ENCODE data around the gene HMGN1. TPM values are rescaled to one million over a fixed set of nuclear protein-coding genes. Genes with fewer than 3 reads are reported as not detected.

Gene HMGN1
- total RNA-seq, 1 experiment from 2014 or later, result 516 TPM

GRCh38 chr21:39375446-39375845 is 26.6 kb upstream of the HMGN1 start:
- no peak overlapping the region for H3T11ph ChIP-seq (ENCODE audit: low read length)
- H4K8ac ChIP-seq (replicated peaks; ENCODE audit: insufficient read length, low read depth, low read length), result no peak overlapping the region
- no peak overlapping the region for H2BK20ac ChIP-seq (ENCODE audit: low read depth, low read length, poor library complexity, severe bottlenecking)
- H3K9ac ChIP-seq (ENCODE audit: extremely low read depth, insufficient read length, low read length), result no peak overlapping the region
- H2BK15ac ChIP-seq (ENCODE audit: low read depth, low read length), result no peak overlapping the region
- no peak overlapping the region for H3K4ac ChIP-seq (ENCODE audit: low read depth, low read length)
- WGBS (ENCODE audit: extremely low coverage, insufficient read length, low lambda C conversion rate), result no CpG with 5 or more reads among the region's 2 CpGs
- H3K23ac ChIP-seq (ENCODE audit: insufficient read length, low read depth, low read length), result no peak overlapping the region
- H3K14ac ChIP-seq (ENCODE audit: insufficient read depth, low read length), result no peak overlapping the region
- peaks cover 2% of the 10 kb centered on the region for H3K23me2 ChIP-seq (ENCODE audit: insufficient read length, low read depth, low read length, poor library complexity, severe bottlenecking)
- 0 out of 2 replicates have a peak, but pooled peaks cover 2% of the 10 kb centered on the region for H3K4me1 ChIP-seq (ENCODE audit: insufficient read depth, low read length)
- H3K27me3 ChIP-seq (ENCODE audit: insufficient read depth, low read length), result no peaks in the 10 kb centered on the region
- no peak overlapping the region for H4K91ac ChIP-seq (ENCODE audit: insufficient read length, low read depth, low read length)
- Mint-ChIP-seq H3K36me3 (ENCODE audit: insufficient read depth in 1 of 3, low read depth in 3 of 3) (no peaks in the 10 kb centered on the region), H3K9me3 (no peaks in the 10 kb centered on the region), H3K4me3 (no peak overlapping the region), H3K4me1 (peaks cover 13 to 16% of the 10 kb centered on the region in 2 experiments), H3K27me3 (ENCODE audit: low read depth) (no peaks in the 10 kb centered on the region; the same call in 1 of the 2 replicates), H3K27ac (no peak overlapping the region)
- H2BK12ac ChIP-seq (ENCODE audit: insufficient read length, low read depth, low read length), result no peak overlapping the region
- H3K79me1 ChIP-seq (ENCODE audit: insufficient read depth, low read depth, low read length, poor library complexity, severe bottlenecking), result no peaks in the 10 kb centered on the region
- no peaks in the 10 kb centered on the region for H3K9me3 ChIP-seq (ENCODE audit: control insufficient read depth, low read depth, low read length)
- no peak overlapping the region for H2BK5ac ChIP-seq (ENCODE audit: insufficient read length, low read length)
- H3K27ac ChIP-seq (ENCODE audit: insufficient read length, low read depth, low read length), result no peak overlapping the region
- no peak overlapping the region for H4K5ac ChIP-seq (ENCODE audit: insufficient read length, low read depth, low read length)
- no peak overlapping the region for H2AK5ac ChIP-seq (ENCODE audit: insufficient read length, low read length)
- H4K20me1 ChIP-seq (ENCODE audit: control insufficient read depth, insufficient read depth, insufficient read length), result no peaks in the 10 kb centered on the region
- no peak overlapping the region for H2BK120ac ChIP-seq (ENCODE audit: low read depth, low read length, poor library complexity, severe bottlenecking)
- no peak overlapping the region for H3K4me2 ChIP-seq (ENCODE audit: insufficient read depth, insufficient read length, low read length)
- no peaks in the 10 kb centered on the region for H3K79me2 ChIP-seq (ENCODE audit: insufficient read depth, low read length)
- H3K18ac ChIP-seq (ENCODE audit: insufficient read length, low read depth, low read length), result no peak overlapping the region
- TF ChIP-seq CTCF (conservative IDR thresholded peaks at IDR 0.05), result no peak
- H2AFZ ChIP-seq (ENCODE audit: low read length), result no peak overlapping the region
- no peak for DNase-seq
- H3K56ac ChIP-seq (ENCODE audit: insufficient read length, low read depth, low read length), result no peak overlapping the region

Data from H9 (cell line).